ENCODE measurements around the gene CAMKMT. TPM values are rescaled to one million over a fixed set of nuclear protein-coding genes. Genes with fewer than 3 reads are reported as not detected.

CAMKMT gene
- total RNA-seq, 1 experiment from 2014 or later = 17.4 TPM

DNA sequence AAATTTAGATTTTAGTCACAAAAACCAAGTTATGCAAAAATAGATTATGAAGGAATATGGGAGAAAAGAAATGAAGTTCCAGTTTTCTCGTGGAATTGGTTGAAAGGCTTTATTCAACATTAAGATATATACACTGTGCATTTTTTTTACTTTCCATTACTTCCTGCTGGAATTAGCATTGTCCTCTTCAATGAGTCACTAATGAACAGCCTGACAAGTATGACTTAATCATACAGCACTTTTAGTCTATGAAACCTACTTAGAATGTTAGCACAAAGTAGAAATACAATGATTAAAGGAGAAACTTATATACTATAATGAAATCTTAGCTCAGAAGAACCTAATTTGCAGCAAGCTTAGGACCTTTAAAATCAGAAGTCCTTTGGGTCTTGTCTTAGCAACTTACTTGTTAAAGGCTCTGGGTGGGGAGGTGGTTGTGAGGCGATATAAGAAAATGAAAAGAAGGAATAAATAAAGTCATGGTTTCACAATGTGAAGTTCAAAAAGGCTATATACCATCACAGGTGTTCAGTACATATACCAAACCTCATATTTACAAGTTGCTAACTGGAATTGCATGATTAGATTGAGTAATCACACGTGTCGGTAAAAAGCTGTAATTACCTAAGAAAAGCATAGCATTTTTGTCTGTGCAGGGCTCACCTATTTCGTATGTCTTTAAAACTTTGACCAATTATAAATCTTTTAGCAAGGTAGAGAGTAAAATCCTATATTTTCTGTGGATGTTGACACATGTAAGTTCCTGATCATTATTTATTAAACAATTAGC, 236.8 kb downstream of the CAMKMT start:
- Histone ChIP-seq H4K20me1 (ENCODE audit: control insufficient read depth, insufficient read depth, insufficient read length) (no peaks in the 10 kb centered on the region), H3K23me2 (ENCODE audit: insufficient read length, low read depth, low read length, poor library complexity, severe bottlenecking) (no peaks in the 10 kb centered on the region)

More for the DNA sequence above, 236.8 kb downstream of the CAMKMT start:
- H2BK20ac ChIP-seq (ENCODE audit: low read depth, low read length, poor library complexity, severe bottlenecking) = no peak overlapping the region
- no CpG with 5 or more reads among the region's 5 CpGs for WGBS (ENCODE audit: extremely low coverage, insufficient read length, low lambda C conversion rate)
- H3K27ac Mint-ChIP-seq = no peak overlapping the region
- H2AK5ac ChIP-seq (ENCODE audit: insufficient read length, low read length) = no peak overlapping the region
- H3T11ph ChIP-seq (ENCODE audit: low read length) = no peak overlapping the region
- H2AFZ ChIP-seq (ENCODE audit: low read length) = no peak overlapping the region
- peaks cover 6 to 23% (median 8%) of the 10 kb centered on the region in 3 experiments; a peak in 6 of 7 replicates for H3K36me3 Mint-ChIP-seq (ENCODE audit: insufficient read depth in 1 of 3, low read depth in 3 of 3)
- no peaks in the 10 kb centered on the region for H3K9me3 ChIP-seq (ENCODE audit: control insufficient read depth, low read depth, low read length)
- no peak overlapping the region for H3K4me2 ChIP-seq (ENCODE audit: insufficient read depth, insufficient read length, low read length)
- DNase-seq = no peak
- no peaks in the 10 kb centered on the region for H3K79me1 ChIP-seq (ENCODE audit: insufficient read depth, low read depth, low read length, poor library complexity, severe bottlenecking)
- no peak overlapping the region for H2BK5ac ChIP-seq (ENCODE audit: insufficient read length, low read length)
- no peak for TF ChIP-seq CTCF (conservative IDR thresholded peaks at IDR 0.05)
- no peak overlapping the region for H3K9ac ChIP-seq (ENCODE audit: extremely low read depth, insufficient read length, low read length)
- H3K14ac ChIP-seq (ENCODE audit: insufficient read depth, low read length) = no peak overlapping the region
- H3K4me3 Mint-ChIP-seq = no peak overlapping the region
- no peaks in the 10 kb centered on the region for H3K27me3 ChIP-seq (ENCODE audit: insufficient read depth, low read length)
- H3K56ac ChIP-seq (ENCODE audit: insufficient read length, low read depth, low read length) = no peak overlapping the region
- no peak overlapping the region for H2BK12ac ChIP-seq (ENCODE audit: insufficient read length, low read depth, low read length)
- peaks cover 6 to 12% of the 10 kb centered on the region in 2 experiments; a peak in 4 of 5 replicates for H3K9me3 Mint-ChIP-seq
- H3K23ac ChIP-seq (ENCODE audit: insufficient read length, low read depth, low read length) = no peak overlapping the region
- no peak overlapping the region for H2BK15ac ChIP-seq (ENCODE audit: low read depth, low read length)
- peaks cover 0 to 4% of the 10 kb centered on the region in 2 experiments; a peak in 2 of 4 replicates for H3K4me1 Mint-ChIP-seq
- H4K91ac ChIP-seq (ENCODE audit: insufficient read length, low read depth, low read length) = no peak overlapping the region
- H4K8ac ChIP-seq (replicated peaks; ENCODE audit: insufficient read length, low read depth, low read length) = no peak overlapping the region
- no peak overlapping the region for H3K27ac ChIP-seq (ENCODE audit: insufficient read length, low read depth, low read length)
- no peaks in the 10 kb centered on the region for H3K79me2 ChIP-seq (ENCODE audit: insufficient read depth, low read length)
- no peak overlapping the region for H3K4ac ChIP-seq (ENCODE audit: low read depth, low read length)
- no peaks in the 10 kb centered on the region for H3K4me1 ChIP-seq (ENCODE audit: insufficient read depth, low read length)
- no peak overlapping the region for H4K5ac ChIP-seq (ENCODE audit: insufficient read length, low read depth, low read length)
- H2BK120ac ChIP-seq (ENCODE audit: low read depth, low read length, poor library complexity, severe bottlenecking) = no peak overlapping the region
- H3K18ac ChIP-seq (ENCODE audit: insufficient read length, low read depth, low read length) = no peak overlapping the region
- H3K27me3 Mint-ChIP-seq (ENCODE audit: low read depth) = no peaks in the 10 kb centered on the region

Measured in H9 (cell line).